Endodermal cell (in vitro differentiated cells): ENCODE measurements around the gene BRPF3. TPM values are rescaled to one million over a fixed set of nuclear protein-coding genes. Genes with fewer than 3 reads are reported as not detected.

ENCODE experiments used
- DNase-seq: peaks from one replicate; pipeline ENCODE4 v3.0.0-alpha.2; 2017
- H3K27ac ChIP-seq: 2 replicates; pipeline ENCODE4 v1.5.1; 2013; ENCODE audit warnings: mild to moderate bottlenecking, low read depth, low read length, moderate library complexity
- H3K27me3 ChIP-seq: 2 replicates; pipeline ENCODE4 v1.6.1; 2013; ENCODE audit warnings: mild to moderate bottlenecking, low read length, moderate library complexity; ENCODE audit not compliant: insufficient read depth, control insufficient read depth, poor library complexity, severe bottlenecking
- H3K36me3 ChIP-seq: 2 replicates; pipeline ENCODE4 v1.7.0; 2013; ENCODE audit warnings: mild to moderate bottlenecking, low read length, moderate library complexity; ENCODE audit not compliant: control insufficient read depth, insufficient read depth
- H3K4me1 ChIP-seq: one replicate; pipeline ENCODE4 v1.7.0; 2013; ENCODE audit warnings: low read length; ENCODE audit not compliant: control insufficient read depth, insufficient read depth
- H3K4me3 ChIP-seq: 2 replicates; pipeline ENCODE4 v1.5.1; 2013; ENCODE audit warnings: mild to moderate bottlenecking, low read length, moderate library complexity
- H3K9ac ChIP-seq: 2 replicates; pipeline ENCODE4 v1.6.1; 2013; ENCODE audit warnings: mild to moderate bottlenecking, low read length, moderate library complexity; ENCODE audit not compliant: poor library complexity, severe bottlenecking; ENCODE audit errors: extremely low read depth
- H3K9me3 ChIP-seq: 2 replicates; pipeline ENCODE4 v1.6.1; 2013; ENCODE audit warnings: mild to moderate bottlenecking, low read length, moderate library complexity; ENCODE audit not compliant: control insufficient read depth
- H3K27ac Mint-ChIP-seq: 2 replicates; pipeline ENCODE4 v1.8.0; 2020; ENCODE audit warnings: mixed read lengths
- H3K27me3 Mint-ChIP-seq: 2 replicates; pipeline ENCODE4 v1.8.0; 2021; ENCODE audit warnings: mild to moderate bottlenecking, mixed read lengths; ENCODE audit not compliant: insufficient read depth
- H3K36me3 Mint-ChIP-seq: 2 replicates; pipeline ENCODE4 v1.8.0; 2020; ENCODE audit warnings: low read depth, mixed read lengths
- H3K4me1 Mint-ChIP-seq: 2 replicates; pipeline ENCODE4 v1.8.0; 2020; ENCODE audit warnings: mixed read lengths
- H3K4me3 Mint-ChIP-seq: 2 replicates; pipeline ENCODE4 v1.8.0; 2020; ENCODE audit warnings: mild to moderate bottlenecking, moderate library complexity, mixed read lengths
- H3K9me3 Mint-ChIP-seq: 2 replicates; pipeline ENCODE4 v1.8.0; 2020; ENCODE audit warnings: mild to moderate bottlenecking, mixed read lengths
- CTCF ChIP-seq: fragments of 200-600 bp; sonication (generic); conservative IDR thresholded peaks from 2 replicates; pipeline ENCODE4 v1.5.0; 2021; ENCODE audit warnings: antibody characterized with exemption, mild to moderate bottlenecking
- WGBS, 2 experiments: methylation state at CpG; one replicate each; pipeline versions ENCODE4 v1.1.5 to v1.1.7; 2013; ENCODE audit warnings: missing lambda C conversion rate in 2 of 2, mixed read lengths in 1 of 2; ENCODE audit not compliant: insufficient coverage in 1 of 2, insufficient read length in 1 of 2; 5-methylcytosine and 5-hydroxymethylcytosine counted together
- total RNA-seq, 2 donors: library from RNA; stranded (reverse); fragmentation: NEBNext Ultra II Directional in 1 of 2; extraction: Animal tissue kit (Norgen Biotek cat#: 25700) in 1 of 2; gene quantifications; 2 replicates in 1 of 2; 3 replicates in 1 of 2; pipeline ENCODE4 v1.2.1, GENCODE V29; 2021

Gene BRPF3
- total RNA-seq, 2 donors from 2014 or later: 30.4 to 46.8 TPM

- Mint-ChIP-seq H3K27me3 (peaks cover 9% of the 10 kb centered on the region), H3K9me3 (no peaks in the 10 kb centered on the region), H3K4me1 (peaks cover 6% of the 10 kb centered on the region), H3K4me3 (no peak overlapping the region), H3K36me3 (no peaks in the 10 kb centered on the region), H3K27ac (no peak overlapping the region)
- Histone ChIP-seq H3K36me3 (no peaks in the 10 kb centered on the region), H3K27ac (no peak overlapping the region), H3K9me3 (no peaks in the 10 kb centered on the region), H3K4me3 (no peak overlapping the region), H3K4me1 (peaks cover 3% of the 10 kb centered on the region), H3K9ac (no peak overlapping the region), H3K27me3 (no peaks in the 10 kb centered on the region)
- 86 to 96% methylated on average over 3 to 4 of the region's 4 CpGs for WGBS, 2 experiments
- no peak for TF ChIP-seq CTCF
- no peak for DNase-seq
These were observed 84.4 kb downstream of the BRPF3 start for GRCh38 chr6:36280983-36281382.

Other genes starting within 250 kb of the BRPF3 start
- not detected for gene SLC26A8, start 172.1 kb upstream of the BRPF3 start, total RNA-seq
- gene MAPK14, start 168.9 kb upstream of the BRPF3 start, total RNA-seq: 10 to 100 TPM; 36.4 to 40.6 TPM
- 10 to 100 TPM; 14.6 to 16.0 TPM for gene MAPK13, start 66.2 kb upstream of the BRPF3 start, total RNA-seq
- gene PNPLA1, start 73.3 kb downstream of the BRPF3 start, total RNA-seq: not detected
- gene BNIP5, start 140.1 kb downstream of the BRPF3 start, total RNA-seq: not detected
- under 1 TPM; 0.42 TPM for gene ETV7, start 190.9 kb downstream of the BRPF3 start, total RNA-seq
- gene PXT1, start 246.1 kb downstream of the BRPF3 start, total RNA-seq: under 1 TPM in 1 of 2 donors, not detected in 1; 0.15 TPM
- gene KCTD20, start 246.3 kb downstream of the BRPF3 start, total RNA-seq: 10 to 100 TPM; 20.5 to 29.0 TPM